MM.1S (cell line): ENCODE data around the gene PTPN18.

ENCODE experiments used
- CTCF ChIP-seq: fragments of 300-600 bp; sonication (generic); IDR thresholded peaks from 2 replicates; pipeline ENCODE4 v1.5.1; 2016; ENCODE audit warnings: antibody characterized with exemption, low read length, mixed read lengths
- EZH2 ChIP-seq: fragments of 300-600 bp; sonication (generic); optimal IDR thresholded peaks from 2 replicates; pipeline ENCODE3; 2017; ENCODE audit warnings: low read depth, mild to moderate bottlenecking, antibody characterized with exemption, low read length, mixed read lengths
- EZH2phosphoT487 ChIP-seq: fragments of 300-600 bp; sonication (generic); IDR thresholded peaks from 2 replicates; pipeline ENCODE4 v1.6.1; 2018; ENCODE audit warnings: antibody characterized with exemption, low read length

DNA sequence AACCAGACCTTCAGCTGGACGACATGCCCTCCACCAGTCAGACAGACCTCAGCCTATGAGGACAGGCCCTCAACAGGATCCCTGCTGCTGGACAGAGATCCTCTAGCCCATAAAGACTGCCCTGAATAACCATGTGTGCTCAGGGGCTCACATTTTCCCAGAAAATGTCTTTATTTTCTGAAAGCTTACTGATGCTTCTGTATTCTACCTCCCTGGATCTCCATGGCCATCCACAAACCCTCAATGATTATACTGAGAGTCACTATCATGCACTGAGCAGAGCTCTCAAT lies 1.8 kb upstream of the PTPN18 start:
- TF ChIP-seq CTCF (no peak), EZH2phosphoT487 (no peak), EZH2 (no peak)
